ENCODE measurements around the gene SMAD7. TPM values are rescaled to one million over a fixed set of nuclear protein-coding genes. Genes with fewer than 3 reads are reported as not detected.

The SMAD7 gene
- total RNA-seq, 2 donors from 2014 or later = 55.1 to 98.1 TPM

DNA sequence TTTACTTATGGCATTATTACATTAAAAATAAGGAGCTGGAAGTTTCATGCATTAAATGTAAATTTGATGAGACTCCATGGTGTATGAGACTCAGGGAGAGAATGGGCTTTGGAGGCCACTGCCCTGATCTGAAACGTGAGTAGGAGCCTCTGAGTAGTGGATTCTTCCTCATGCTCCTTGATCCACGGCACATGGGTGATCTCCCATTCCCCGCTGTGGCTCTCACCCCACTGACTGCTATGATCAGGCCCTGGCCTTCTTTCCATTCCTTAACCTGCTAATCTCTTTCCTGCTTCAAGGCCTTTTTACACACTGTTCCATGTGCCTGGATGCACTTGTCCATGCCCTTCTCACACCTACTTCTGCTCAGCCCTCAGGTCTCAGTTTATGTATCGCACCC is 68.4 kb downstream of the SMAD7 start:
- TF ChIP-seq, protein P1, sequence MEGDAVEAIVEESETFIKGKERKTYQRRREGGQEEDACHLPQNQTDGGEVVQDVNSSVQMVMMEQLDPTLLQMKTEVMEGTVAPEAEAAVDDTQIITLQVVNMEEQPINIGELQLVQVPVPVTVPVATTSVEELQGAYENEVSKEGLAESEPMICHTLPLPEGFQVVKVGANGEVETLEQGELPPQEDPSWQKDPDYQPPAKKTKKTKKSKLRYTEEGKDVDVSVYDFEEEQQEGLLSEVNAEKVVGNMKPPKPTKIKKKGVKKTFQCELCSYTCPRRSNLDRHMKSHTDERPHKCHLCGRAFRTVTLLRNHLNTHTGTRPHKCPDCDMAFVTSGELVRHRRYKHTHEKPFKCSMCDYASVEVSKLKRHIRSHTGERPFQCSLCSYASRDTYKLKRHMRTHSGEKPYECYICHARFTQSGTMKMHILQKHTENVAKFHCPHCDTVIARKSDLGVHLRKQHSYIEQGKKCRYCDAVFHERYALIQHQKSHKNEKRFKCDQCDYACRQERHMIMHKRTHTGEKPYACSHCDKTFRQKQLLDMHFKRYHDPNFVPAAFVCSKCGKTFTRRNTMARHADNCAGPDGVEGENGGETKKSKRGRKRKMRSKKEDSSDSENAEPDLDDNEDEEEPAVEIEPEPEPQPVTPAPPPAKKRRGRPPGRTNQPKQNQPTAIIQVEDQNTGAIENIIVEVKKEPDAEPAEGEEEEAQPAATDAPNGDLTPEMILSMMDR (IDR thresholded peaks at IDR 0.05) = no peak
- H3K27me3 ChIP-seq = no peaks in the 10 kb centered on the region
- no peak overlapping the region for H3K4me3 ChIP-seq
- H3K27ac ChIP-seq = no peak overlapping the region
- H3K36me3 ChIP-seq = no peaks in the 10 kb centered on the region
- peaks cover 0 to 3% of the 10 kb centered on the region in 2 donors for H3K4me1 ChIP-seq
- no peaks in the 10 kb centered on the region for H3K9me3 ChIP-seq
- no peak for DNase-seq (ENCODE audit: low spot score)

DNA sequence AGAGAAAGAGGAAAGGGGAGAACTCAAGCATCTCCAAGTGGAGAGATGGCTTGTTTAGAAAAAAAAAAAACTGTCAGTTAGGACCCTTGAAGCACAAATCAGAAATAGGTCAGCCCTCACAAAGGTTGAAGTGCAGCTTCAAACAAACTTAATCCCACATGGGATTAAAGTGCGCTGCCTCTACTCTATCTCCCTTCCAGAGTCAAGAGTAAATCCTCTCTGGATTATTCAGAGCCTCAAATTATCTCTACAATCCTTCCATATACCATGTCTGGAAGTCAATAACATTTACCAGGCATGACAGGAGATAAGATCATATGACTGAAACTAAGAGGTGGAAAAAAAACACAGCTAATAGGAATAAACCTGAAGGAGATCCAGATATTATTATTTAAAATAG is 69.8 kb downstream of the SMAD7 start:
- H3K4me1 ChIP-seq = peaks cover 0 to 4% of the 10 kb centered on the region in 2 donors
- H3K9me3 ChIP-seq = no peaks in the 10 kb centered on the region
- no peak overlapping the region for H3K4me3 ChIP-seq
- TF ChIP-seq, protein P1 (IDR thresholded peaks at IDR 0.05) = no peak
- no peak for DNase-seq (ENCODE audit: low spot score)
- H3K36me3 ChIP-seq = no peaks in the 10 kb centered on the region
- no peaks in the 10 kb centered on the region for H3K27me3 ChIP-seq
- H3K27ac ChIP-seq = no peak overlapping the region

DNA sequence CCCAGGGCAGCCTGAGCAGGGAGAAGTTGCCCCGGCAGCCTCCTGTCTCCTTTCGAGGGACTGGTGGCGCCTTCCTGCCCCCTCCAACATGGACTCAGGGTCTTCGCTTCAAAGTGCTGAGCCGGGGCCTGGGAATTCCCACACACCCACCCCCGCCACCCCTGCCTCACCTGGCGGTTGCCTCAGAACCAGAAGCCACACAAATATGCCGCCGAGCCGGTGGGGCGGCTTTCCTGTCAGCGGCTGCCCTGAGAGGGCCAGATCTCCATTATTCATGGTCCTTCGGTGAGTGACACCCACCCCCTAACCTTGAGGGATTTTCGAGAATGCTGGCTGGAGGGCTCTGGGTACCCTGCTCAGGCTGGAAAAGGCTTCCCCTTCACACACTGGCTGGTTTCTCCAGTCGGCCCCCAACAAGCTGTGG is 71.7 kb downstream of the SMAD7 start:
- Histone ChIP-seq H3K9me3 (no peaks in the 10 kb centered on the region), H3K36me3 (no peaks in the 10 kb centered on the region), H3K27me3 (no peaks in the 10 kb centered on the region), H3K4me1 (peaks cover 0 to 17% of the 10 kb centered on the region in 2 donors), H3K27ac (no peak overlapping the region), H3K4me3 (no peak overlapping the region)
- DNase-seq (ENCODE audit: low spot score) = no peak
- TF ChIP-seq, protein P1 (IDR thresholded peaks at IDR 0.05) = no peak

DNA sequence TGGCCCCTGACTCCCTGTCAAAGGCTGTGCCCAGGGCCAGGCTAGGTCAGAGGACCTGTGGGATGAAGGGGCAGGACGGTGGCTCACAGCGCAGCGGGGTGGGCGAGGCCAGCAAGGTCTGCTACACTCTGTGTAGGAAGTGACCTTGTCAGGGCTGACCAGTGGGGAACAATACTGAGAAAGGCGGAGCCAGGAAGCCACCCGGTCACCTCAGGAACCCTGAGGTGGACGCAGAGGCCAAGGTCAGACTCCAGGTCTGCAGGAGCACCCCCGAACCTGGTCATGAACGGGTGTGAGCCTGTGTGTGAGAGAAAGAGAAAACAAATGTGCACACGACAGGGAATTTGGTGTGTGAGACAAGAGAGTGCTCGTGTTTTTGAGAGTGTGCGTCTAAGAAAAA is 72.3 kb downstream of the SMAD7 start:
- H3K27ac ChIP-seq = no peak overlapping the region
- H3K4me1 ChIP-seq = peaks cover 0 to 20% of the 10 kb centered on the region in 2 donors
- TF ChIP-seq, protein P1 (IDR thresholded peaks at IDR 0.05) = no peak
- H3K9me3 ChIP-seq = no peaks in the 10 kb centered on the region
- H3K36me3 ChIP-seq = no peaks in the 10 kb centered on the region
- H3K4me3 ChIP-seq = no peak overlapping the region
- DNase-seq (ENCODE audit: low spot score) = no peak
- no peaks in the 10 kb centered on the region for H3K27me3 ChIP-seq

DNA sequence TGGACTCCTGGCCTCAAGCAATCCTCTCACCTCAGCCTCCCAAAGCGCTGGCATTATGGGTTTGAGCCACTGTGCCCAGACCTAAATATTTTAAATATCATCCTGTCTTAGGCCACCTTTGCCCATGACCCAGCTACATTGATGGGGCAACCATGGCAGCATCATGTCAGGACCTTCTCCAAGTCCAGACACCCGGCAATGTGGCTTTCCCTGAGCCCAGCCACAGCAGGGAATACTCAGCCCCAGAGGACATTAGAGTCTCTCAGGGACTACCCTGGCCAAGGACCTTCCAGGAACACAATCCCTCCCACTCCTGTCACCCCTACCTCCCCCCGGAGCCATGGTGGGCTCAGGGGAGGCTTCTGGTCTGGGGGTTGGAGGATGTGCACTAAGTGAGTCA is 72.8 kb downstream of the SMAD7 start:
- TF ChIP-seq, protein P1 (IDR thresholded peaks at IDR 0.05) = no peak
- H3K4me1 ChIP-seq = peaks cover 0 to 25% of the 10 kb centered on the region in 2 donors
- H3K9me3 ChIP-seq = no peaks in the 10 kb centered on the region
- no peaks in the 10 kb centered on the region for H3K36me3 ChIP-seq
- no peak for DNase-seq (ENCODE audit: low spot score)
- H3K4me3 ChIP-seq = no peak overlapping the region
- no peak overlapping the region for H3K27ac ChIP-seq
- no peaks in the 10 kb centered on the region for H3K27me3 ChIP-seq

DNA sequence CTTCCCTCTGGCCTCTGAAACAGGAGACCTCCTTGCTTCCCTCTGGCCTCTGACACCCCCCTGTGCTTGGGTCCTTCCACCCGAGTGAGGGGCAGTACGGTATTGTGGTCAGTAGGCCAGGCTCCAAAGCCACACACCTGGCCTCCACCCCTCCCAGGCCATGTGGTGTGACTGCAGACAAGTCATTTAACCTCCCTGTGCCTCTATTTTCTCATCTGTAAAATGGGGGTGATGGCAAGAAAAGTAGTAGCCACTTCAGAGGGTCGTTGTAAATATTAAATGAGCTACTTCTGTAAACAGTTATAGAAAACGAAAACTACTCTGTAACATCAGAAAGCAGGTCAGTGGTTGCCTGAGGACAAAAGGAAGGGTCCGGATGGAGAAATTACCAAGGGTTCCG is 74.2 kb downstream of the SMAD7 start:
- Histone ChIP-seq H3K36me3 (no peaks in the 10 kb centered on the region), H3K27me3 (no peaks in the 10 kb centered on the region), H3K4me3 (no peak overlapping the region), H3K4me1 (peaks cover 0 to 31% of the 10 kb centered on the region in 2 donors), H3K9me3 (no peaks in the 10 kb centered on the region), H3K27ac (no peak overlapping the region)
- TF ChIP-seq, protein P1 (IDR thresholded peaks at IDR 0.05) = no peak
- DNase-seq (ENCODE audit: low spot score) = no peak
